OCI-LY3 (cell line): ENCODE measurements around the gene ZNF692.

Source experiments
- H2AFZ ChIP-seq: fragments of 200-600, 300-600 bp; shearing (Covaris generic); 2 replicates; pipeline ENCODE4 v1.6.0; 2014; ENCODE audit warnings: antibody characterized with exemption, low read depth, low read length
- H3K27ac ChIP-seq: fragments of 200-600, 300-600 bp; sonication (generic); 2 replicates; pipeline ENCODE4 v1.5.1; 2014; ENCODE audit warnings: mild to moderate bottlenecking, low read length, moderate library complexity, mixed read lengths
- H3K27me3 ChIP-seq: fragments of 200-600, 300-600 bp; sonication (generic); 2 replicates; pipeline ENCODE4 v1.6.1; 2014; ENCODE audit warnings: low read depth, low read length, mixed read lengths
- H3K36me3 ChIP-seq: fragments of 200-600, 300-600 bp; sonication (generic); replicated peaks from 2 replicates; pipeline ENCODE3; 2014; ENCODE audit warnings: low read depth, low read length, mixed read lengths
- H3K4me1 ChIP-seq: fragments of 300-600, 200-600 bp; sonication (generic); 2 replicates; pipeline ENCODE4 v1.6.1; 2014; ENCODE audit warnings: low read length, mixed read lengths
- H3K4me2 ChIP-seq: fragments of 200-600, 300-600 bp; sonication (generic); 2 replicates; pipeline ENCODE4 v1.6.1; 2014; ENCODE audit warnings: low read length, mixed read lengths
- H3K4me3 ChIP-seq: fragments of 300-600, 200-600 bp; sonication (generic); 2 replicates; pipeline ENCODE4 v1.5.1; 2014; ENCODE audit warnings: antibody characterized with exemption, mild to moderate bottlenecking, low read length, moderate library complexity
- H3K79me2 ChIP-seq: fragments of 300-600, 200-600 bp; shearing (Covaris generic); 2 replicates; pipeline ENCODE4 v1.6.1; 2014; ENCODE audit warnings: mild to moderate bottlenecking, low read length, mixed read lengths
- H3K9ac ChIP-seq: fragments of 300-600, 200-600 bp; shearing (Covaris generic); 2 replicates; pipeline ENCODE4 v1.6.0; 2014; ENCODE audit warnings: mild to moderate bottlenecking, low read length, moderate library complexity
- H3K9me3 ChIP-seq: fragments of 200-600, 300-600 bp; shearing (Covaris generic); 2 replicates; pipeline ENCODE4 v1.6.1; 2014; ENCODE audit warnings: low read length, mixed read lengths; ENCODE audit not compliant: insufficient read depth
- H4K20me1 ChIP-seq: fragments of 200-600, 300-600 bp; sonication (generic); 2 replicates; pipeline ENCODE4 v1.6.1; 2016; ENCODE audit warnings: low read length, mixed read lengths; ENCODE audit not compliant: insufficient read depth
- CTCF ChIP-seq: fragments of 200-600, 300-600 bp; sonication (generic); IDR thresholded peaks from 2 replicates; pipeline ENCODE4 v1.5.1; 2014; ENCODE audit warnings: antibody characterized with exemption, low read length, low read depth
- EZH2phosphoT487 ChIP-seq: fragments of 200-600 bp; shearing (Covaris generic); IDR thresholded peaks from 2 replicates; pipeline ENCODE4 v1.6.1; 2018; ENCODE audit warnings: antibody characterized with exemption, mixed run types, low read depth

The ZNF692 gene

GRCh38 chr1:248856176-248856575, 2.7 kb downstream of the ZNF692 start:
- H3K27ac ChIP-seq = no peak overlapping the region
- H3K36me3 ChIP-seq = peaks cover 46% of the 10 kb centered on the region
- no peaks in the 10 kb centered on the region for H3K9me3 ChIP-seq
- peaks cover 42% of the 10 kb centered on the region for H3K4me1 ChIP-seq
- H3K4me2 ChIP-seq = no peak overlapping the region
- H4K20me1 ChIP-seq = no peaks in the 10 kb centered on the region
- TF ChIP-seq EZH2phosphoT487 = no peak
- no peak for TF ChIP-seq CTCF
- H3K9ac ChIP-seq = no peak overlapping the region
- peaks cover 37% of the 10 kb centered on the region for H3K79me2 ChIP-seq
- H3K27me3 ChIP-seq = no peaks in the 10 kb centered on the region
- H2AFZ ChIP-seq = no peak overlapping the region
- H3K4me3 ChIP-seq = no peak overlapping the region

- no peak overlapping the region for H3K4me3 ChIP-seq
- no peak overlapping the region for H2AFZ ChIP-seq
- peaks cover 42% of the 10 kb centered on the region for H3K4me1 ChIP-seq
- no peaks in the 10 kb centered on the region for H4K20me1 ChIP-seq
- H3K27me3 ChIP-seq = no peaks in the 10 kb centered on the region
- peaks cover 51% of the 10 kb centered on the region for H3K36me3 ChIP-seq
- TF ChIP-seq EZH2phosphoT487 = no peak
- no peak for TF ChIP-seq CTCF
- H3K4me2 ChIP-seq = no peak overlapping the region
- H3K27ac ChIP-seq = no peak overlapping the region
- H3K9ac ChIP-seq = no peak overlapping the region
- H3K79me2 ChIP-seq = peaks cover 40% of the 10 kb centered on the region
- no peaks in the 10 kb centered on the region for H3K9me3 ChIP-seq
Measured at GRCh38 chr1:248855580-248855979, 3.3 kb downstream of the ZNF692 start.

GRCh38 chr1:248853663-248854375, 5.1 kb downstream of the ZNF692 start:
- Histone ChIP-seq H3K4me2 (no peak overlapping the region), H3K79me2 (peaks cover 40% of the 10 kb centered on the region), H3K27ac (peak overlapping the region; percentile 80), H3K9me3 (no peaks in the 10 kb centered on the region), H3K4me3 (no peak overlapping the region), H2AFZ (no peak overlapping the region), H3K4me1 (peaks cover 34% of the 10 kb centered on the region), H4K20me1 (0 out of 2 replicates have a peak, but pooled peaks cover 5% of the 10 kb centered on the region), H3K36me3 (peaks cover 68% of the 10 kb centered on the region), H3K9ac (no peak overlapping the region), H3K27me3 (no peaks in the 10 kb centered on the region)
- TF ChIP-seq CTCF (no peak), EZH2phosphoT487 (no peak)

GRCh38 chr1:248852481-248853405, 6.1 kb downstream of the ZNF692 start:
- H3K36me3 ChIP-seq = peaks cover 78% of the 10 kb centered on the region
- no peaks in the 10 kb centered on the region for H3K27me3 ChIP-seq
- peak overlapping the region; percentile 46 for H3K4me3 ChIP-seq
- H3K79me2 ChIP-seq = peaks cover 32% of the 10 kb centered on the region
- H3K4me1 ChIP-seq = peaks cover 34% of the 10 kb centered on the region
- H2AFZ ChIP-seq = no peak overlapping the region
- H3K9me3 ChIP-seq = no peaks in the 10 kb centered on the region
- peak overlapping the region; percentile 35; the same call in 1 of the 2 replicates for H3K9ac ChIP-seq
- 0 out of 2 replicates have a peak, but pooled peaks cover 5% of the 10 kb centered on the region for H4K20me1 ChIP-seq
- TF ChIP-seq CTCF (no peak), EZH2phosphoT487 (no peak)
- peak overlapping the region; percentile 64 for H3K4me2 ChIP-seq
- peak overlapping the region; percentile 80 for H3K27ac ChIP-seq
